CD4-positive, alpha-beta T cell treated with Interleukin-10 for 1 hour (primary cell): Measurements from ENCODE around the gene CDY2A.
"Not testable (repeated sequence)": the region's sequence is repeated elsewhere in the genome, so short reads cannot be mapped to it uniquely, and the experiment has no call there.

Experiments used
- DNase-seq: peaks from one replicate; pipeline ENCODE4 v3.0.0-alpha.2; 2020

The CDY2A gene, protein sequence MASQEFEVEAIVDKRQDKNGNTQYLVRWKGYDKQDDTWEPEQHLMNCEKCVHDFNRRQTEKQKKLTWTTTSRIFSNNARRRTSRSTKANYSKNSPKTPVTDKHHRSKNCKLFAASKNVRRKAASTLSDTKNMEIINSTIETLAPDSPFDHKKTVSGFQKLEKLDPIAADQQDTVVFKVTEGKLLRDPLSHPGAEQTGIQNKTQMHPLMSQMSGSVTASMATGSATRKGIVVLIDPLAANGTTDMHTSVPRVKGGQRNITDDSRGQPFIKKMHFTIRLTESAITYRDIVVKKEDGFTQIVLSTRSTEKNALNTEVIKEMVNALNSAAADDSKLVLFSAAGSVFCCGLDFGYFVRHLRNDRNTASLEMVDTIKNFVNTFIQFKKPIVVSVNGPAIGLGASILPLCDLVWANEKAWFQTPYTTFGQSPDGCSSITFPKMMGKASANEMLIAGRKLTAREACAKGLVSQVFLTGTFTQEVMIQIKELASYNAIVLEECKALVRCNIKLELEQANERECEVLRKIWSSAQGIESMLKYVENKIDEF

DNA sequence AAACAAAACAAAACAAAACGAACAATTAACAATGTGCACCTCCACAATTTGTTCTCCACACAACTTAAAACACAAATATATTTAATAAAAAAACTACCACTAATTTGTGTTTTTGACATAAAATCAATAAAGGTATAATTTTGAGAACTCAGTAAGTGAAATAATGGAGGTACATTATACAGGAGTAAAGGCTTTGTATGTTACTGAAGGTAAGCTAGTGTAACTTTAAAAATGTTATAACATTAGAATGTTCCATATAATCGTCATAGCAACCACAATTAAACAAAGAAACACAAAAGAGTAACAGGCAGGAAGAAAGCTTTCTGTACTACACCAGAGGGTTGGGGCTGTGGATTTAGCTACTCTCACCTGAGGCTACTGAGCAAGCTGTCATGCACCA is at the start of gene CDY2A:
CDY2A (plus strand) TSS at position 301 of the 400 bp plus-strand sequence. CDS start 328 bp downstream, outside the sequence.
- DNase-seq: not testable (repeated sequence)

DNA sequence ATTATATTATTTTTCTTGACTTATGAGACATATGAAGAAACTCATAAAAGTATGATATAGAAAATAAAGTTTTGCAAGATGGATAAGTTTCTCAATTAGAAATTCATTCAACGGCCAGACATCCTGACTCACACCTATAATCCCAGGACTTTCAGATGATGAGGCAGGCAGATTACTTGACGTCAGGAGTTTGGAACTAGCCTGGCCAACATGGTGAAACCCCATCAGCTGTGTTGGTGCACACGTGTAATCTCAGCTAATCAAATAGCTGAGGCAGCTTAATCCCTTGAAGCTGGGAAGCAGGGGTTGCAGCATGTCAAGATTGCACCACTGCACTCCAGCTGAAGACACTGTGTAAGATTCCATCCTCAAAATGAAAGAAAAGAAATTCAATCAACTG is 28.0 kb upstream of the CDY2A start:
- DNase-seq: not testable (repeated sequence)

DNA sequence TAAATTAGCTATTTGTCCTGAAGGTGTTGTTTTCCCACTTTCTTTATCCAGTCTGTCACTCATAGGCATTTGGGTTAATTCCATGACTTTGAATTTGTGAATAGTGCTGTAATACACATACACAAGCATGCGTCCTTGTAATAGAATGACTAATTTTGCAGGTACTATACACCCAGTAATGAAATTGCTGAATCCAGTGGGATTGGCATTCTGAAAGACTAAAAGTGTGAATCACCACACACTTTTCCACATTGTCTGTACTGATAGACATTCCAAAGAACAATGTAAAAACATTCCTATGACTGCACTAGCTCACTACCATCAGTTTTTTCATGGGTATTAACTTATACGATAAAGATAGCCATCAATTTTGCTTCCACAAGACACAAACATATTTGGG is 27.3 kb upstream of the CDY2A start:
- DNase-seq: not testable (repeated sequence)

DNA sequence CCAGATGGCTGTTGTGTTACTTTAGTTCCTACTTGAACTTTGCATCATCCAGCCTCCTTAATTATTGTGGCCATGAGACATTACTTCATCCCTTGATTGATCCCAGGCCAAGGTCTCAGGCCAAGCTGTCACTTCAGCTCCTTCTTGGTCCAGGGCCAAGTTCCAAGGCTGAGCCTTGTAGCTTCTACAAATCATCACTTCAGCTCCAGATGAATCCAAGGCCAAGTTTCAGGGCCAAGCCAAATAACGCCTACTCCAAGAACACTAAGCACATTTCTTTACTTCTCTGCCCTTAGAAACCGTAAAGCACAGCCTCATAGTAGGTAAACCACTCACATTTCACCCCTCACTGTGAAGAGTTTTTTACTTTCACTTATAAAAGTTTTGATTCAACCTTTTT is 1.7 kb upstream of the CDY2A start:
- not testable (repeated sequence) for DNase-seq

DNA sequence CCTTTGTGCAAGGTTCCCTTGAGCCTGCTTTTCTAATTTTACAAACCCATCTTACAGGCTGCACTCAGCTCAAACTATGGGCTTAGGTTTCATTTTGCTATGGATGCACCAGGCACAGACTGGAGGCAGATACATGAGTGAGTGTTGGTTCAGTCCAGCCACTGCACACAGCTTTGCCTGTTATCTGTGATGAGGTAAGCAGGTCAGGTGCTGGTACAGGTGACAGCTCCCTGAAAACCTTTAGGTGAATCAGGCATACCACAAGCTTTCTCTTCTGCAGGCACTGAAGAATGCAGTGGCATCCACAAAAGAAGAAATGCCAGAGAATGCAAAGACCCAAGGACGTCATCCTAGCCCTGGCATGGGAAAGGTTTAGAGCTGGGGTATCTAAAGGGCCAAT is 3.3 kb downstream of the CDY2A start:
- DNase-seq: not testable (repeated sequence)

DNA sequence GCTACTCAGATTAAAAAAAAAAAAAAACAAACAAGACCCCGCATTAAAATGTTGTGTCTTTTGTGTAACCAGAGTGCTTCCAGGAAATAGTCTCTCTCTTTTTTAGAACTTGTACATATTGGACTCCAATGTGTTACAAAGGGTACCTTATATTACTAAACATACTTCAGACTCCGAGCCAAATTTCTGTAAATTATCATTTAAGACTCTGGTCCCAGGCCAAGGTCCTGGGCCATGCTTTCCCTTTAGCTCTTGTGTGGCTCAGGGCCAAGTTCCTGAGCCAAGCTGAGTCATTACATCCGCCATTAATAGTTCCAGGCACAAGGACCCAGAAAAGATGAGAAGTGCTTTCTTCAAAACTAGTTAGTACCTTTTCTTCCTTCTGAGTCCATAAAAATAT is 4.6 kb downstream of the CDY2A start:
- not testable (repeated sequence) for DNase-seq

DNA sequence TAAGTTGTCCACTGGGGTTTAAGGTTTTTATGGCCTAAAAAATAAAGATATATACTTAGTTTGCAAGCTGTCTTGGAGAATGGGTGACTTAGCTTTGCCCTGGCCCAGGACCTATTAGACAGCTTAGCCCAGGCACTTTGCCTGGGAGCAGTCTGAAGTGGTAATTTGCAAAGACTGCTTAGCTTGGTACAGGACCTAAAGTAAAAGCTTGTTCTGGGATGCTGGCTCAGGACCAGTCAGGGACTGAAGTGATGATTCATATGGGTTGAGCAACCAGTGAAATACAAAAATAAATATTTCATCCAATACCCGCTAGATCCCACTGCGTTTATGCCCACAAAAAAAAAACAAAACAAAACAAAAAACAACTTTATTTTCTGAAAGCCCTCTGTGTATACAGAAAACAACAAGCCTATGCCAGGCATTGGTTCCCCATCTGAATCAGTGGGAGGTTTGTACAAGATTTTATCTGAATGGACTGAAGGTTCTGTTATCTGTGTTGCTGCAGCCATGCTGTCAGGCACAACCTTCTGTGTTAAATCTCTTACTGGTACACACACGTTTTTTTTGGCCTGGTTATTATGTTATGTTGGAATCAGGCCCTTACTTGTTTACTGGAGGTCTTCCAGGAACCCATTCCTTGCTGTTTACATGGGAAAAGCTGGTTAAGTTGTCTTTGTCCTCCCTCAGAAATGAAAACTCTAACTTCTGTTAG is 8.7 kb downstream of the CDY2A start:
- not testable (repeated sequence) for DNase-seq

DNA sequence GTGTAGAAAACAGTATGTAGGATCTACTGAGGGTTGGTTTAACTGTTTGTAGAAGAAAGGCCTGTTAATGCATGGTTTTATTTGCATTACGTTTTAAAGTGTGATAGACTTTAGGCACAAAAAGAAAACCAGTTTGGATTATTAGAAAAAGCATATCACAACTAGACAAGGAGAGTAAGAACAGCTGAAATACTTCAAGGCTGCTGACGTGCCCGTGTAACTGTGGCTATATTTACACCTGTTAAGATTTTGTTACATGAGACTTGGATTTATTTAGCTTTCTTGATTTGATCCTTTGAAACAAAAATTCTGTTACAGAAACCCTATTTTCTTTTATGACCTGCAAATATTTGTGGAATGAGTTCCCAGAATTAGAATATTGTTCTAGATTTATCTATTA is 9.3 kb downstream of the CDY2A start:
- not testable (repeated sequence) for DNase-seq

DNA sequence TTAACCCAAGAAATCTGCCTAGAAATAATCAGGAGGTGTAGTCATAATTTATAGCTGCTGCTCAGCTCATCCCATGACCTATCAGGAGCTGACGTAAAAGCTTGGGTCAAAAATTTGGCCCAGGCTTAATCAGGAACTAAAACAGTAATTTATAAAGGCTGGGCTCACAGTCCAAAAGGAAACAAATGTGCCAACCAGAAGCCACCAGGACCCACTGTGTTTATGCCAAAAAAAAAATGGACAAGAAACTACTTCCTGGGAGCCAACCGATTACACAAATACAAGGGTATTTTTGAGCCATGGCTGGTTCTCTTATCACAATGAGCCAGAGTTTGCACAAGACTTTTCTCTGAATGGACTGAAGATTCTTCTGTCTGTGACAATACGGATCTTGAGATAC is 19.4 kb downstream of the CDY2A start:
- not testable (repeated sequence) for DNase-seq

DNA sequence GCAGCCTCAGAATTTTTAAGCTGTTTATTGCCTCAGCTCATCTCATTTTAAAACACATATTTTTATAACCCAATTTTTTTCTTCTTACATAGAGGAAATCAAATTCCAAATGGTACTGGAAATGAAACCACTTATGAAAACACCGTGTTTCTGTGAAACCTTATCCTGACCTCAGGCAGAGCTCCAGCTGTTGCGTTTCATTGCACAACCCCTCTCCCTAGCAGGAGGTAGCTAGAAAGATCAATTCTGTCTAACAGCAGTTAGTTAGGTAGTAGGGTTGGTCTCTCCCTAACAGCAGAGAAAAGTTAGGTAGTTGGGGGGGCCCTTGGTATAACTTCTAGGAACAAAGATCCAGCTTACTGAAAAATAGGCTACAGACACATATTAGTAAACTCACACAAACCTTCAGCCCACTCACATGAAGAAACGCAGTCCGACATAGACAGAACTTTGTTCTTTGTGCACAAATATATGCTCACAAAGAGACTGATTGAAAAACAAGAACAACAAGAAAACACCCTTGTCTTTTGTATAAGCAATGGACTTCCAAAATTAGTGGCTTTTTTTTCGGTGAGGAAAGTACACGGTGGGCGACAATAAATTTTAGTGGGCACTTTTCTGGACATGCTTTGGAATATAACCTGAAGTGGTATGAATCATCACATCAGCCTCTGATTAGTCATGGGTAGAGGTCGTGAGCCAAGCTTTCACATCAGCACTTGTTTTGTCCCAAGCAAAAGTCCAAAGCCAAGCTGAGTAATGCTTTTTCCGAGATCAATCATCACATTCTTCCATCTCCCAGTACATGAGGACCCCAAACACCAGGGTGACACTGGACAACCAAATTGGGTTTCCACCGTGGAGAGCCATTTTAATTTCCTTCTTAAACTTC is 22.8 kb downstream of the CDY2A start:
- not testable (repeated sequence) for DNase-seq

DNA sequence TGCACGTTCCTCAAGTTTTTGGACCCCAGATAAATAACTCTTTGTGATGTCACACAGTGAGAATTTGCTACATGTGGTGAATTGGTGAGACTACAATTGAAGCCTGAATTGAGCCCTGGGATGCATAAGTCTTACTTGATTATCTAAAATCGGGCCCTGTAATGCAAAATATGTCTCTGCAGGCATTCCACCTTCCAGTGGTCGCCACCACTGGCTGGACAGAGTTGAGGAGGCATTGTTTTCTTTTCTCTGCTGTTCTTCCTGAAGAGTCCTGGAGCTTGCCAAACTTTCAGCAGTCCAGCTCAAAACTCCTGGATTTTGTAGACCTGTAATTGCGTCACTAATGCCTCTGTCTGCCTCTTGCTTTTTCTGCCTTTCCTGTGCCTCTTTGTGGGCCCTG is 23.5 kb downstream of the CDY2A start:
- not testable (repeated sequence) for DNase-seq

DNA sequence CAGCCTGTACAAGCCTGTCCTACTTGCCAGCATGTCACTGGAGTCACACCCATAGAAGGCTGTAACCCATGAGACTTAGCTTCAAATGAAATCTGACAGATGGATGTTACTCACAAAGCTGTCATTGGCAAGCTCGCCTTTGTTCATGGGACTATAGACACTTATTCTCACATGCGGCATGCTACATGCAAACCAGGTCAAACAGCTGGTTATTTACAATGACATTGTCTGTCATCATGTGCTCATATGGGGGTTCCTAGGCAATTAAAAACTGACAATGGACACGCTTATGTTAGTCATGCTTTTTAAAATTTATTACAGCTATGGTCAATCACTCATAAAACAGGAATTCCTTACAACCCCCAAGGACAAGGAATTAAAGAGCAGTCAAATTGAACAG is 30.9 kb downstream of the CDY2A start:
- DNase-seq: not testable (repeated sequence)

DNA sequence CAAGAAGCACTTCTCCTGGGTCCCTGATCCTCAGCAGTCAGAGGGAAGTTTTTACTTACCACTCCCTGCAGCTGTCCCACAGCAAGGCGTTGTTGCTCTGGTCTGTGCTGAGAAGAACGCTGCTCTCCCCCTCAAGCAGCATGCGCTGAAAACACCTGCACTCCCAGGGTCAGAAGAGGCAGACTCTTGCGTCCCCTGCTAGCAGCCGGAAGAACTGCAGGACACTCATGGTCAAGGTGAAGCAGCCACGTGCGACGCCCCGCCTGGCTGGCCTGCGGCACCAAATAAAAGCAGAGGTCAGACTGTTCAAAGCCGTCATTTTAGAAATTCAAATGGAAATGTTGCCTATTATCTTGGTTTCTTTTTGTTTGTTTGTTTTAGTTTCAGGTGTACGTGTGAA is 47.9 kb downstream of the CDY2A start:
- DNase-seq: not testable (repeated sequence)
